ENCODE data around the gene SH2B3.

SH2B3 gene

GRCh38 chr12:111430433-111431353 lies 25.0 kb downstream of the SH2B3 start:
- no peak overlapping the region for H3K4me3 ChIP-seq (ENCODE audit: low read depth, low read length)
- TF ChIP-seq CTCF (IDR thresholded peaks at IDR 0.05; ENCODE audit: low read depth, low read length), result no peak

GRCh38 chr12:111431772-111432171 lies 26.0 kb downstream of the SH2B3 start:
- H3K4me3 ChIP-seq (ENCODE audit: low read depth, low read length), result no peak overlapping the region

DNA sequence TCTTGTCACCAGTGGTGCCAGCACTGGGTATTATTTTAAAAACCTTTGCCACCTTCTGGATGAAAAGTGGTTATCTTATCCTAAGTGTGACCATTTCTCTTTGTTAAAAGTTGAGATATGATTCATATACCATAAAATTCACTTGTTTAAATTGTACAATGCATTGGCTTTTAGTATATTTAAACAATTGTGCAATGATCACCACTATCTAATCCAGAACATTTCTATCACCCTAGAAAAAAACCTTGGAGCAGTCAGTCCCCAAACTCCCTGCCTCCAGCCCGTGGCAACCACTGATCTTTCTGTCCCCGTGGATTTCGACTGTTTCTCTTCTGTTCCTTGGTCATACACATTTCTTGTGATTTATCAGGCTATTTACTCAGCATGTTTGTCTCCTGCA lies 28.3 kb downstream of the SH2B3 start:
- TF ChIP-seq CTCF (IDR thresholded peaks at IDR 0.05; ENCODE audit: low read depth, low read length), result no peak
- no peak overlapping the region for H3K4me3 ChIP-seq (ENCODE audit: low read depth, low read length)

More at GRCh38 chr12:111431772-111432171, 26.0 kb downstream of the SH2B3 start:
- TF ChIP-seq CTCF (IDR thresholded peaks at IDR 0.05; ENCODE audit: low read depth, low read length), result no peak

GRCh38 chr12:111434680-111435338 lies 29.1 kb downstream of the SH2B3 start:
- H3K4me3 ChIP-seq (ENCODE audit: low read depth, low read length), result peak overlapping the region; percentile 24; the same call in 1 of the 2 replicates
- TF ChIP-seq CTCF (IDR thresholded peaks at IDR 0.05; ENCODE audit: low read depth, low read length), result no peak

- H3K4me3 ChIP-seq (ENCODE audit: low read depth, low read length), result no peak overlapping the region
- TF ChIP-seq CTCF (IDR thresholded peaks at IDR 0.05; ENCODE audit: low read depth, low read length), result no peak
Observed at GRCh38 chr12:111435661-111436201, 30.0 kb downstream of the SH2B3 start.

DNA sequence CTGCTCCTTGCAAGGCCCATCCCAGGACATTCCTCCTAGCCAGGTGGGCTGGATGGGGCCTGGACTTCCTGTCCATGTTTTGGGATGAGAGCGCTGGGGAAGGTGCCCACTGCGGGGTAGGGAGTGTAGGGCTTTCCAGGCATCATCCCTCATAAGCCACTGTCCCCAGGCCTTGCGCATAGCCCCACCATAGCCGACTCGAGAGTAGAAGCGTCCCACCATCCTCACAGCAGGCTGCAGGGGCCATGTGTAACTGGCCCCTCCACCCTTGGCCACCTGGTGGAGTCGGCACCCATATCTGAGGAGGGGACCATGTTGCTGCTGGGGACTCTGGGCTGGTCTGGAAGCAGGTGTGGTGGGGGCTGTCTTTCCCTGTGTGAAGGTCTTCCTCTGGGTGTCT lies 30.5 kb downstream of the SH2B3 start:
- no peak overlapping the region for H3K4me3 ChIP-seq (ENCODE audit: low read depth, low read length)
- no peak for TF ChIP-seq CTCF (IDR thresholded peaks at IDR 0.05; ENCODE audit: low read depth, low read length)

GRCh38 chr12:111436811-111437210 lies 31.1 kb downstream of the SH2B3 start:
- TF ChIP-seq CTCF (IDR thresholded peaks at IDR 0.05; ENCODE audit: low read depth, low read length), result no peak
- no peak overlapping the region for H3K4me3 ChIP-seq (ENCODE audit: low read depth, low read length)

All from WI38 (cell line).